Caco-2 (cell line): ENCODE data around the gene PDCD11. TPM values are rescaled to one million over a fixed set of nuclear protein-coding genes. Genes with fewer than 3 reads are reported as not detected.
A peak's percentile ranks its signal among the peaks of the same experiment; 100 is the strongest.

ENCODE experiments used
- BruUV-seq: library from RNA; stranded (reverse); fragments of 400-500 nt; replicated peaks from 2 replicates; lab custom pipeline; 2021; lab: Mats Ljungman, UMichigan
- CTCF ChIA-PET: fragments of 300-600 bp; sonication (Branson Sonifier 250); formaldehyde crosslinking; loops from one replicate; lab custom pipeline; 2022; ENCODE audit warnings: antibody characterized with exemption; lab: Charles Lee
- POLR2A ChIA-PET: fragments of 300-600 bp; sonication (Branson Sonifier 250); formaldehyde crosslinking; loops from one replicate; lab custom pipeline; 2022; ENCODE audit warnings: antibody characterized with exemption; lab: Charles Lee
- DNase-seq, 2 experiments: peaks; one replicate each; pipeline versions ENCODE4 v3.0.0 to v3.0.0-alpha.2; 2020 to 2022
- H3K27me3 ChIP-seq: replicated peaks from 2 replicates; pipeline ENCODE4 v1.6.0; 2011; ENCODE audit warnings: low read length; ENCODE audit not compliant: control insufficient read depth, insufficient read depth
- H3K36me3 ChIP-seq: 2 replicates; pipeline ENCODE4 v1.5.1; 2011; ENCODE audit warnings: low read length; ENCODE audit not compliant: control insufficient read depth, insufficient read depth
- H3K4me1 ChIP-seq: fragments of 250-450 bp; sonication (Bioruptor Pico); 2 replicates; pipeline ENCODE4 v1.5.1; 2020; ENCODE audit warnings: mild to moderate bottlenecking
- H3K4me3 ChIP-seq: 2 replicates; pipeline ENCODE4 v1.5.1; 2011; ENCODE audit warnings: low read depth, mild to moderate bottlenecking, control low read depth, low read length
- H3K9me3 ChIP-seq: fragments of 250-450 bp; sonication (Bioruptor Pico); 2 replicates; pipeline ENCODE4 v1.5.1; 2020; ENCODE audit warnings: mild to moderate bottlenecking, moderate library complexity
- H3K27ac Mint-ChIP-seq: one replicate; pipeline ENCODE4 v1.8.0; 2022; ENCODE audit warnings: mixed read lengths; ENCODE audit not compliant: unreplicated experiment
- H3K27me3 Mint-ChIP-seq: one replicate; pipeline ENCODE4 v1.8.0; 2022; ENCODE audit warnings: mixed read lengths; ENCODE audit not compliant: insufficient read depth, unreplicated experiment
- H3K36me3 Mint-ChIP-seq: one replicate; pipeline ENCODE4 v1.8.0; 2022; ENCODE audit warnings: mild to moderate bottlenecking, mixed read lengths; ENCODE audit not compliant: insufficient read depth, unreplicated experiment
- H3K4me1 Mint-ChIP-seq: one replicate; pipeline ENCODE4 v1.8.0; 2022; ENCODE audit warnings: low read depth, mixed read lengths; ENCODE audit not compliant: unreplicated experiment
- H3K4me3 Mint-ChIP-seq: one replicate; pipeline ENCODE4 v1.8.0; 2022; ENCODE audit warnings: mild to moderate bottlenecking, moderate library complexity, mixed read lengths; ENCODE audit not compliant: unreplicated experiment
- H3K9me3 Mint-ChIP-seq: one replicate; pipeline ENCODE4 v1.8.0; 2022; ENCODE audit warnings: mixed read lengths; ENCODE audit not compliant: unreplicated experiment
- CTCF ChIP-seq, 2 experiments: fragments of 200-600 bp in 1 of 2; IDR thresholded peaks; 1 replicate in 1 of 2; 2 replicates in 1 of 2; pipeline versions ENCODE4 v1.5.1 to v1.8.0; 2011 to 2022; ENCODE audit warnings: antibody characterized with exemption in 1 of 2, control low read depth in 1 of 2, inconsistent platforms in 1 of 2, low read depth in 1 of 2, low read length in 1 of 2, mild to moderate bottlenecking in 1 of 2, moderate library complexity in 1 of 2; ENCODE audit not compliant: insufficient read depth in 1 of 2, severe bottlenecking in 1 of 2, unreplicated experiment in 1 of 2
- intact Hi-C: fragments of 100-400 bp; cut with micrococcal nuclease; formaldehyde crosslinking; loops from one replicate; pipeline ENCODE4 v1.10.0; 2022; ENCODE audit not compliant: unreplicated experiment
- total RNA-seq: library from RNA; stranded (reverse); gene quantifications from 2 replicates; pipeline ENCODE4 v1.2.3, GENCODE V29; 2022

The PDCD11 gene
- total RNA-seq, 1 experiment from 2014 or later: 55.3 TPM

- Mint-ChIP-seq H3K9me3 (no peaks in the 10 kb centered on the region), H3K4me3 (no peak overlapping the region), H3K27ac (no peak overlapping the region), H3K27me3 (no peaks in the 10 kb centered on the region), H3K36me3 (no peaks in the 10 kb centered on the region), H3K4me1 (peaks cover 7% of the 10 kb centered on the region)
- TF ChIP-seq CTCF (IDR thresholded peaks at IDR 0.05; ENCODE audit: insufficient read depth in 1 of 2, low read depth in 1 of 2, low read length in 1 of 2, severe bottlenecking in 1 of 2, unreplicated experiment in 1 of 2): no peak
- no peaks in the 10 kb centered on the region for H3K9me3 ChIP-seq
- no peaks in the 10 kb centered on the region; the same call in 1 of the 2 replicates for H3K27me3 ChIP-seq
- CTCF ChIA-PET: interaction anchor here (0.7 kb wide), 1 partner anchor 78 kb away, joined by 3 read pairs; no protein-coding TSS in a partner anchor
- DNase-seq: no peak
- no TSS peak for BruUV-seq
- POLR2A ChIA-PET: interaction anchor here (0.6 kb wide), 1 partner anchor 422 kb away, joined by 7 read pairs; no protein-coding TSS in a partner anchor
- intact Hi-C loops: no loop called here
- no peak overlapping the region for H3K4me3 ChIP-seq
- H3K4me1 ChIP-seq: no peaks in the 10 kb centered on the region
- no peaks in the 10 kb centered on the region for H3K36me3 ChIP-seq
Measured at GRCh38 chr10:103465411-103466179, 69.2 kb downstream of the PDCD11 start.

- no peaks in the 10 kb centered on the region for H3K4me1 ChIP-seq
- CTCF ChIA-PET: no interaction called here
- intact Hi-C loops: no loop called here
- H3K4me1 Mint-ChIP-seq: peaks cover 7% of the 10 kb centered on the region
- peak overlapping the region; percentile 29 for H3K27ac Mint-ChIP-seq
- no peak for DNase-seq
- no peak for TF ChIP-seq CTCF (IDR thresholded peaks at IDR 0.05; ENCODE audit: insufficient read depth in 1 of 2, low read depth in 1 of 2, low read length in 1 of 2, severe bottlenecking in 1 of 2, unreplicated experiment in 1 of 2)
- H3K27me3 ChIP-seq: no peaks in the 10 kb centered on the region; the same call in 1 of the 2 replicates
- H3K27me3 Mint-ChIP-seq: no peaks in the 10 kb centered on the region
- H3K36me3 ChIP-seq: no peaks in the 10 kb centered on the region
- no peak overlapping the region for H3K4me3 ChIP-seq
- no peak overlapping the region for H3K4me3 Mint-ChIP-seq
- POLR2A ChIA-PET: no interaction called here
- no peaks in the 10 kb centered on the region for H3K9me3 Mint-ChIP-seq
- no TSS peak for BruUV-seq
- H3K36me3 Mint-ChIP-seq: no peaks in the 10 kb centered on the region
- no peaks in the 10 kb centered on the region for H3K9me3 ChIP-seq
Measured at GRCh38 chr10:103466734-103467133, 70.3 kb downstream of the PDCD11 start.

GRCh38 chr10:103467406-103467805 lies 71.0 kb downstream of the PDCD11 start:
- POLR2A ChIA-PET: no interaction called here
- Mint-ChIP-seq H3K27ac (no peak overlapping the region), H3K4me1 (peaks cover 7% of the 10 kb centered on the region), H3K36me3 (no peaks in the 10 kb centered on the region), H3K27me3 (no peaks in the 10 kb centered on the region), H3K9me3 (no peaks in the 10 kb centered on the region), H3K4me3 (no peak overlapping the region)
- intact Hi-C loops: no loop called here
- Histone ChIP-seq H3K4me1 (no peaks in the 10 kb centered on the region), H3K4me3 (no peak overlapping the region), H3K27me3 (no peaks in the 10 kb centered on the region; the same call in 1 of the 2 replicates), H3K9me3 (no peaks in the 10 kb centered on the region), H3K36me3 (no peaks in the 10 kb centered on the region)
- BruUV-seq: no TSS peak
- CTCF ChIA-PET: no interaction called here
- DNase-seq: no peak
- no peak for TF ChIP-seq CTCF (IDR thresholded peaks at IDR 0.05; ENCODE audit: insufficient read depth in 1 of 2, low read depth in 1 of 2, low read length in 1 of 2, severe bottlenecking in 1 of 2, unreplicated experiment in 1 of 2)
